Measurements from ENCODE around the gene FAT1.

FAT1 gene, protein sequence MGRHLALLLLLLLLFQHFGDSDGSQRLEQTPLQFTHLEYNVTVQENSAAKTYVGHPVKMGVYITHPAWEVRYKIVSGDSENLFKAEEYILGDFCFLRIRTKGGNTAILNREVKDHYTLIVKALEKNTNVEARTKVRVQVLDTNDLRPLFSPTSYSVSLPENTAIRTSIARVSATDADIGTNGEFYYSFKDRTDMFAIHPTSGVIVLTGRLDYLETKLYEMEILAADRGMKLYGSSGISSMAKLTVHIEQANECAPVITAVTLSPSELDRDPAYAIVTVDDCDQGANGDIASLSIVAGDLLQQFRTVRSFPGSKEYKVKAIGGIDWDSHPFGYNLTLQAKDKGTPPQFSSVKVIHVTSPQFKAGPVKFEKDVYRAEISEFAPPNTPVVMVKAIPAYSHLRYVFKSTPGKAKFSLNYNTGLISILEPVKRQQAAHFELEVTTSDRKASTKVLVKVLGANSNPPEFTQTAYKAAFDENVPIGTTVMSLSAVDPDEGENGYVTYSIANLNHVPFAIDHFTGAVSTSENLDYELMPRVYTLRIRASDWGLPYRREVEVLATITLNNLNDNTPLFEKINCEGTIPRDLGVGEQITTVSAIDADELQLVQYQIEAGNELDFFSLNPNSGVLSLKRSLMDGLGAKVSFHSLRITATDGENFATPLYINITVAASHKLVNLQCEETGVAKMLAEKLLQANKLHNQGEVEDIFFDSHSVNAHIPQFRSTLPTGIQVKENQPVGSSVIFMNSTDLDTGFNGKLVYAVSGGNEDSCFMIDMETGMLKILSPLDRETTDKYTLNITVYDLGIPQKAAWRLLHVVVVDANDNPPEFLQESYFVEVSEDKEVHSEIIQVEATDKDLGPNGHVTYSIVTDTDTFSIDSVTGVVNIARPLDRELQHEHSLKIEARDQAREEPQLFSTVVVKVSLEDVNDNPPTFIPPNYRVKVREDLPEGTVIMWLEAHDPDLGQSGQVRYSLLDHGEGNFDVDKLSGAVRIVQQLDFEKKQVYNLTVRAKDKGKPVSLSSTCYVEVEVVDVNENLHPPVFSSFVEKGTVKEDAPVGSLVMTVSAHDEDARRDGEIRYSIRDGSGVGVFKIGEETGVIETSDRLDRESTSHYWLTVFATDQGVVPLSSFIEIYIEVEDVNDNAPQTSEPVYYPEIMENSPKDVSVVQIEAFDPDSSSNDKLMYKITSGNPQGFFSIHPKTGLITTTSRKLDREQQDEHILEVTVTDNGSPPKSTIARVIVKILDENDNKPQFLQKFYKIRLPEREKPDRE (N-terminal part only)

DNA sequence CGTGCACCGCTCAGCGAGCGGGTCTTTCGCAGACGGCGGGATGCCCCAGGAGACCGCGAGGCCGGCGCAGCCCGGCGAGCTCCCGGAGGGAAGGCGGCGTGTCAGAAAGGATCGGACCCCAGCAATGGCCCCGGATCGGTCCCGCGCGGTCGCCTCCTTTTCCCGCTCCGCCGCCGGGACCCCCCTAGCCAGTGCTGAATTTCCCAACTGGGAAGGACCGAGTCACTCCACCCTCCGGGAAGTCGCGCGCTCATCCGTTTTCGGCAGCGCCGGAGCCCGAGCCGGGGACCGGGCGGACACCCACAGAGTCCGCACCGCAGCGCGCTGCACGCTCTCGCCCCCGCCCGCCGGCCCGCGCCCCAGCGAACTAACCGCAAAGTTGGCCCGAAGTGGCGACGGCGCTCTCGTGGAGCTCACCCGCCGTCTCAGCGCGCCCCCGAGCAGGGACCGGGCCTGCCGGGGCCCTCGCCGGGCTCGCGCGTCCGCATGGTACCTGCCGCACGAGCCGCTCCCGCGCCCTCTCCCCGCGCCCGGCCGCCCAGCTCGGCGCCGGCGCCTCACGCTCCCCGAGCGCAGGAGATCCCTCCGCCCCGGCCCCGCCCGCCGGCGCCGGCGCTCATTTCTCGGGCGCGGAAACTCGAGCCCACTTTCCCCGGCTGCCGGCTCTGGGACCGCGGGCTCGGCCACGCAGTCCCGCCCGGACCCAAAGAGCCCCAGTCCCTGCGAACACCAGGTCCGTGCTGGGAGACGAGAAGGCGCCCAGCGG is at the start of gene FAT1:
TSS of gene FAT1 (minus strand) at position 565 of the 766 bp plus-strand sequence. CDS start 14,029 bp downstream, outside the sequence.
- peak within 1 kb of the TSS; percentile 89 for H3K27ac ChIP-seq
- TF ChIP-seq, protein P1, sequence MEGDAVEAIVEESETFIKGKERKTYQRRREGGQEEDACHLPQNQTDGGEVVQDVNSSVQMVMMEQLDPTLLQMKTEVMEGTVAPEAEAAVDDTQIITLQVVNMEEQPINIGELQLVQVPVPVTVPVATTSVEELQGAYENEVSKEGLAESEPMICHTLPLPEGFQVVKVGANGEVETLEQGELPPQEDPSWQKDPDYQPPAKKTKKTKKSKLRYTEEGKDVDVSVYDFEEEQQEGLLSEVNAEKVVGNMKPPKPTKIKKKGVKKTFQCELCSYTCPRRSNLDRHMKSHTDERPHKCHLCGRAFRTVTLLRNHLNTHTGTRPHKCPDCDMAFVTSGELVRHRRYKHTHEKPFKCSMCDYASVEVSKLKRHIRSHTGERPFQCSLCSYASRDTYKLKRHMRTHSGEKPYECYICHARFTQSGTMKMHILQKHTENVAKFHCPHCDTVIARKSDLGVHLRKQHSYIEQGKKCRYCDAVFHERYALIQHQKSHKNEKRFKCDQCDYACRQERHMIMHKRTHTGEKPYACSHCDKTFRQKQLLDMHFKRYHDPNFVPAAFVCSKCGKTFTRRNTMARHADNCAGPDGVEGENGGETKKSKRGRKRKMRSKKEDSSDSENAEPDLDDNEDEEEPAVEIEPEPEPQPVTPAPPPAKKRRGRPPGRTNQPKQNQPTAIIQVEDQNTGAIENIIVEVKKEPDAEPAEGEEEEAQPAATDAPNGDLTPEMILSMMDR (conservative IDR thresholded peaks at IDR 0.05): 0 out of 2 replicates have a peak, but pooled peaks have one; percentile 3

DNA sequence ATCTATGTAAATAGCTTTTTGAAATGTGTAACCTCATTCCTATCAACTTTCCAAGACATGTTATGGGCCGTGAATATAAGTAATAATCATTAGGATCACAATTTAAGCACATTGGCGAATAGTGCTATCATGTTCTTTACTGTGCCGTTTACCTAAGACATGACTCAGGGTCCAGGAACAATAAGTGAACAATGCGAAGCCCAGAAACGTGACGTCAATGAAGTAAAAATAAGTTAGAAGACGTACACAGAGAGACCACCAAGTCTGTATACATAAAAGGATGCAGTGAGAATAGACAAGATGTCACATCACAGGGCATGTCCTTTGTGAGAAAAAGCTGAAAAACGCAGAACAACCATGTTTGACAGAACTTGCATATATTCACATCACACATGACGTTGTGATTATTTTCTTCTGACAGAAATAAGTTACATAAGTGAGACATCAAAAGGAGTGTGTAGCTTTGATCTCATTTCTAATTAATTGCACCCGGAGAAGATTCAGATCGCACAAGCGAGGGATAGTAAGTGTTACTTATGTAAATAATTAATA is 49.4 kb upstream of the FAT1 start:
- TF ChIP-seq, protein P1 (conservative IDR thresholded peaks at IDR 0.05): no peak
- no peak overlapping the region for H3K27ac ChIP-seq

DNA sequence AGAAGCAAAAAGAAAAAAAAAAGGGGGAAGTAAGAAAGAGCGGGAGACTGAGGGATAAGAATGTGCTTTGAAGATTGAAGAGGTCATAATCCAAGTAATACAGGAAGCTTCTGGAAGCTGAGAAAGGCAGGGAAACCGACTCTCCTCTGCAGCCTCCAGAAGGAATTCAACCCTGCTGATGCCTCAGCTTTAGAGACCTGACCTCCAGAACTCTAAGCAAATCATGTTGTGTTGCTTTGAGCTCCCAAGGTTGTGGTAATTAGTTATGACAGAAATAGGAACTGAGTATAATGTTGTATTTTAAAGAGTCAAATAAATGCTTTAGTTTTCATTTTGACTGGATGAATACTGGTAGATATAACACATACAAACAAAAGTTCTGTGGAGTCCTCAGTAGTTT is 48.0 kb upstream of the FAT1 start:
- H3K27ac ChIP-seq: no peak overlapping the region
- TF ChIP-seq, protein P1 (conservative IDR thresholded peaks at IDR 0.05): no peak

DNA sequence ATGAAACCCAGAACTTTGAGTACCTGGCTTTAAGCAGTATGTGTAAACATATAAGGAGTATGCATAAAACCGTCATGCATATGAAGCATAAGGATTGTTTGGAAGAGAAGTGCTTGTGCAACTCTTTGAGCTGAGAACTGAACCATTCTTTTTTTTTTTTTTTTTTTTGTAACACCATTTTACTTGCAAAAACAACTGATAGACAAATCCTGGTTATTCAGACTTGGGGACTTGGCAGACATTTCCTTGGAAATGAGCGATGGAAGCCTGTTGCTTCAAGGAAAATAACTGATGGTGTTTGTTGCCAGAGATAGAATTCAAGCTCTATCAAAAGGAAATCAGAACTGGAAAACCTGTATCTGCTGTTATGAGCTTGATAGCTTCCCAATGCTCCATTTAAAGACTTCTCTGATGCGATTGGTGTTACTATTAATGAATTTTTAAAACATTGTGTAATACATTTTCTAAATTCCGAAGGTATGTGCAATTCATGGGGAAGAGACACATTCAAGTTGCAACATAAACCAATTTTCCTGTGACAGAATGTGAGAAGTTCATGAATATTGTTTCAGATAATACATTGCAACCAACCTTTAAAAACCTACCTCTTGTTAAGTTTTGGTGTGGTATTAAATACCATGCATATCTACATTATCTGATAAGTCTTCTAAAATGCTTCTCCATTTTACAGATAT is 47.0 kb upstream of the FAT1 start:
- TF ChIP-seq, protein P1 (conservative IDR thresholded peaks at IDR 0.05): no peak
- no peak overlapping the region for H3K27ac ChIP-seq

DNA sequence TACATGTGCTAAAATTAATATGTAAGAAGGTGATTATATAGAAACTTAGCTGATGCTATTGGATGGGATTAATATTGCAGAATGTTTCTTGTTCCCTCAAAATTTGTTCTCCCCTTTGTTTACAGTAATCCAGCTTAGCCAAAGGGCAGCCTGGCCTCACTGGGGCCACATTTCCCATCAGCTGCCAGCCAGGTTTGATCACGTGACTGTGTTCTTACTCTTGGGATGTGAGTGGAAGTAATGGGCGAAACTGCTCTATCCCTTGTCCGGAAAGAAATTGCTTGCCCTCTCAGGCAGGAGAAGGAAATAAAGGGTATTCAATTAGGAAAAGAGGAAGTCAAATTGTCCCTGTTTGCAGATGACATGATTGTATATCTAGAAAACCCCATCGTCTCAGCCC is 44.1 kb upstream of the FAT1 start:
- H3K27ac ChIP-seq: no peak overlapping the region
- TF ChIP-seq, protein P1 (conservative IDR thresholded peaks at IDR 0.05): no peak
